GM21390 (cell line): ENCODE data around the gene JAKMIP1.

Experiments used
- ATAC-seq: cut with Tn5 transposase; IDR thresholded peaks from one replicate; pipeline ENCODE4 v1.9.1; 2021; ENCODE audit not compliant: unreplicated experiment

JAKMIP1 gene

DNA sequence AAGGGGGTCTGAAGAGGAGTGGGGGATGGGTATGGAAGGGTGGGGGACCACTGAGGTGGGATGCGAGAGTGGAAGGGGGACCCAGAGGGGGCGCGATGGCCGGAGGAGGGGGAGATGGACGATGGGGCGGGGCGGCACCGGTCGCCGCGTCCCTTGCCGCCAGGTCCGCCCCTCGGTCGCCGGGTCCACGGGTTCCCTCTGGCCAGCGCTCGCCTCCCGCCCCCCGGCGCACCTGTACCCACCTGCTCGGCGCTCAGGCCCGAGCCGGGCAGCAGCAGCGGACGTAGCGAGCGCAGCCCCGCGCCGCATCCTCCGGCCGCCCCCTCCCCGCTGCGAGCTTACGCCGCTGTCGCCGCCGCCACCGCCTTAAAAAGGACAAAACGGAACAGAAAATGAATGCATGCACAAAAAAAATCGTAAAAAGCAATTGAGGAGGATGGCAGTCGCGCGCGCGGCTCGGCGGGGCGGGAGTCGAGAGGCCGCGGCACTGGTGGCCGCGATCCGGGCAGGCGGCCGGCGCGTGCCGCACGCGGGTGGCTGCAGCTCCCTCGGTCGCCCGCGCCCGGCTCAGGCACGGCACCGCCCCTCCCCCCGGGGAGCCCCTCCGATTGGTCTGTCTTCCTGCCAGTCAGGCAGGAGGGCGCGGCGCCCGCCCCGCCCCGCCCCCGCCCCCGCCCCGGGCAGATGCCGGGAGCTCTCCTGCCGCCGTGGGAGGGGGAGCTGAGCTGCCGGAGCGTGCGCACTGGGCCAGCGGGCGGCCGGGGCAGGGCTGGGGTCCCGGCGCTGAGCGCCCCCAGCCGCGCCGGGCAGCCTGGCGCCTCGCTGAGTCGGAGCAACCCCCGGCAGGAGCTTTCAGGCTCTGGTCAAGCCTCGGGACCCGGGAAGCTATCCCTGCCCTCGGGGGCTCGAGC, at the start of gene JAKMIP1:
Gene JAKMIP1 (minus strand): TSS at position 539 of the 911 bp plus-strand sequence. CDS start 87,699 bp downstream, outside the sequence.
- peak; percentile 82 for ATAC-seq

DNA sequence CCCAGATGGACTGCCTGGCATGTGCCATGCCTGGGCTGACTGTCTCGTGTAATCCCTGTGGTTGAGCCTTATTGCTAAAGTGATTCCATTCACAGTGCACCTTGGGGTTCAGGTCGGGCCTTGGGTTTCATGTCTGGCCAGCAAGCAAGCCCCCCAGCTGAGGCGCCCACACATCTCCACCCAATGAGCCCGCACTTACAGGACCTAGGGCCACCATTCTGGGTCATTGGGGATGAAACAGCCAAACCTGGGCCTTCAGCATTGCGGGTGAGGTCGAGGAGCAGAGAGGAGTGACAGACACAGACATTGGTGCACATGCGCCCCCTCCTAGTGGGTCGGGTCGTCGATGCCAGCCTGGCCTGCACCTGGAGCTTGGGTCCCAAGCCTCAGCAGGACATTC, 48.0 kb upstream of the JAKMIP1 start:
- no peak for ATAC-seq

DNA sequence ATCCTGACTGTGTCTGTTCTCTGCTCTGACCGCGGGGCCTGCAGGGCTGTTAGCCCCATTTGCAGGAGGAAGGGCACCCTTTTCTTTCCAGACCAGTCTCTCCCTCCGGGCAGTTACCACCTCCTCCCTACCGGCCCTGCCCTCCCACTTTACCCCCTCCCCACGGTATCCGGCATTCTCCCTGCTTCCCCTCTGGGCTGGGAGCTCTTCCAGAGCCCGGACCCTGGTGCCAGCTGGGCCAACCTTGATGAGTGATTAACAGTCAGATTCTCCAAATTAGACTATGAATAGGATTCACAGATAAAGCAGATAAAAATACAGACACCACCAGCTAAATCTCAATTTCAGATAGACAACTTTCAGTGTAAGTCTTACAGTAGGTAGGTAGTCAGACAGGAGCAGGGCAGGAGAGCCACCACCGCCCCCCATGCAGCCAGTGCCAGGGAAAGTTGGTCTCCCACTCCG, 45.9 kb upstream of the JAKMIP1 start:
- no peak for ATAC-seq

DNA sequence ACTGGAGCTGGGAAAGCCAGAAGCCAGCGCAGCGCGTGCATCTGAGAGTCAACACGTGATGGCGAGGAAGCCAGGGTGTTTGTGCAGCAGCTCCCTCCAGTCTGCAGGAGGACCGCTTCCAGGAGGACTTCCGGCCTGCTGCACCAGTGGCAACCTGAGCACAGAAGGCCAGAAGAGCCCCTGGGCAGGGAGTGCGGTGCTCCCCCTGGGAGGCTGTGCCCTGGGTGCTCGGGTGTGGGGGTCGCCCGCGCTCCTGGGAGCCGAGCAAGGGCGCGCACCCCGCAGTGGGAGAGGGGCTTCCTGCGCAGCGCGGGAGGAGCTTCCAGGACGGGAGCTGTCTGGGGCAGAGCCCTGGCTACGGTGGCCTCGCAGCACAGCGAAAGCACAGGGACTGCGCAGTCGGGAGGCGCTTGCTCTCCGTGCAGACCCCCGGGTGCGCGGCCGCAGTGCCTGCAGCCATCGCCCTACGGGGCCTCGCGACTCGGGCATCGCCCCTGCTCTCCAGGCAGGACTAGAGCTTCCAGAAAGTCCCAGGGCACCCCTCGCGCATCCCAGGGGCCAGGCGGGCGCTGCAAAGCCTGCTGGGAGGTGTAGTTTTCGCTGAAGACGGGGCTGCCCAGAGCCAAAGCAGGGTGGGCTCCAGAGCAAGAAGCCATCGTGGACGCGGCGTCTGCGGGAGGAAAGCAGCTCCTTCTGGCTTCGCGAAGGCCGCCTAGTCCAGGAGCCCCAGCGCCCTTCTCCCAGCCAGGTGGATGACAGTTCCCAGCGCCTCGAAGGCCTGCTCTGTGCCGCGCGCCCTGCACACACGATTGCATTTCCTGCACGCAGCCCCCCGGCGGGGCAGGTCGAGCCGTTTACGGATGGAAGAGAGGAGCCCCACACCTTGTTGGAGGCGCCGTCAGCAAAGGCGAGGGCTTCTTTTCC, 45.2 kb upstream of the JAKMIP1 start:
- no peak for ATAC-seq

DNA sequence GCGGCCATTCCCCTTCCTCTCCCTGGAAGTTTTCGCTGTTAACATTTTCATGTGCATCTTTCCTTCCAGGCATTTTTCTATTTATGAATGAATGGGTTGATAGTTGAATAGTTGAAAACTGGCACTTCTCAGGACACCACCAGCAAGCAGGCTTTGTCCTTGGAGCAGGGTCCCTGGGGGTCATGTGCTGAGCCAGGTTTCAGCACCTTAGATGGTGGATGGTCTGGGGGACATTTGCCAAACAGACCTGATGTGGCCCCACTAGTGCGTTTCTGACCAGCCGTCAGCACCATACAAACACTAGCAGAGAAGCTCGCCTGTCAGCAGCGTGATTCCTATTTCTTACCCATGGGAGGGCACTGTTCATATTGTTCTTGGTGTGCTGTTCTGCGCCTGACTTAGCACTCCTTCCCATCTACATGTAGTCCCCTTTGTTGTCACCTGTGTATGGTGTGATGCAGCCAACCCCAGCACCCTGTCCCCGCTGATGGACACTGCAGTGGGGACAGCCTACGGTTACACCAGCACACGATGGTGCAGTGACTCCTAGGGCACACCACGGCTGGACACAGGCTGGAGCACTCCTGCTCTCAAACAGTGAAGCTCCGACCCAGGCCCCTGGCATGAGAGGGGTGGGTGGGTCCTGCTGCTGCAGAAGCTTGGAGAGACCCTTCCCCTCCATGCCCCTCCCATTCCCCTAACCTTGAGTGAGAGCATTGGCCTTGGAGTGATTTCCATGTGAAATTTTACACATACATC, 42.1 kb upstream of the JAKMIP1 start:
- no peak for ATAC-seq

DNA sequence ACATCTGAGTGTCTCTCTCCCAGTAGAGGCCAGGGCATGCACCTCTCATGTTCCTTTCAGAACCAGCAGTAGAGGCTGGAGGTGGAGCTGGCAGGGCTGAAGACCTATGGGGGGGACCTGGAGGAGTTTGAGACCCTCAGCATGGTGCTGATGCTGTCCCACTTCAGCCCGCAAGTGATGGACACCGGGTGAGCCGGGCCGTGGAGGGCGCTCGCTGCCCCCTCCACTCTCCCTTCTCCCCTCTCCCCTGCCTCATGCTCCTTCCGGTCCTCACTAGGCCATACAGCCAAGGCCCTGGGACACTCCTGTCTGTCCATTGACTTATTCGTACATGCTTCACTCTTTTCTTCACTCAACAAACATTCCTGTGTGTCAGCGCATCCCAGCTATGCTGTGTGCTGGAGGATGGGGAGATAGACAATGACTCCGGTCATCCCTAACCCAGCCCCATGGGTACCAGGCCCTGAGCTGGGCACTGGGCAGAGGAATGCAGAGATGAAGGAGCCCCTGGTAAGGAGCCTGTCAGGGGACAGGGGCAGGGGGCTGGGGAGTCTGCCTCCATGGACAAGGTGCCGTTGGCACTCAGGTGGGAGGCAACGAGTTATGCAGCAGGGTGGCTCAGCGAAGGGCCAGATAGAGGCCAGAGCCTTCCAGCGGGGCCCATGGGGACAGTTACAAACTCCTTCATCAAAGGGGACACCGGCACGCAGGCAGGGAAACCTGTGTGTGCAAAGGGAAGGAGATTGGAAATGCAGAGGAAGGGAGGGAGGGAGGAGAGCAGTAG, 40.9 kb upstream of the JAKMIP1 start:
- no peak for ATAC-seq

DNA sequence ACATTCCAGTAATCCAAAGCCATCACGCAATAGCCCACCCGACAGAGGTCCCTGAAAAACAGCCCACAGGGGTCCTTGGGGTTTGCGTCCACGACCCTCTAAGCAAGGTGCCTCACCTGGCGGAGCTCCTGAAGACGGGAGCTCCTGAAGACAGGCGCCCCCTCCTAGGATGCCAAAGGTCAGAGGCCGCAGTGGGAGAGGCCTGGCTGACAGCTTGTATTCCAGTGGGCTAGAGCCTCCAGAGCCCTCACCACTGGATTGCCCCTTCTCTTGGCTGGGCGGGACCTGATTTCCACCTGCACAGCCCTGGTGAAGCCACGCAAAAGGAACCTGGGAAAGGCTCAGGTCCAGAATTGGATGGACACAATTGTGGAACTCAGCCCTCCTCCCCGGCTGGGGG, 39.6 kb upstream of the JAKMIP1 start:
- no peak for ATAC-seq

DNA sequence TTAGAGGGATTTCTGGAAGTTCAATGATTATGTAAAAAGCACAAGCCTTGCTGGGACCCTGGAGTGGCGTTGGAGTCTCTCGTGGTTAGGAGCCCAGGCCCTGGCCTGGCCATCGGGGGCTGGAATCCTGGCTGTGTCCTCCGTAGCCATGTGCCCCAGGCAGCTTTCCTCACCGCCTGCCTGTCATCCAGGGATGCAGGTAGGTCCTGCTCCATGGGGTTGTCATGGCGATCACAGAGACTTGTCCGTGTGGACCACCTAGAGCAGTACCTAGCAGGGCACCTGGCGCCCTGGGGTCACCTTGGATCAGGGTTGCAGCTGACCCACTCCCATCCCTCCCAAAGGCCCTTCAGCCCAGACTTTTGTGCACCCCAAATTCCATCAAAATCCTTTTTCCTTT, 39.1 kb upstream of the JAKMIP1 start:
- ATAC-seq, result no peak

DNA sequence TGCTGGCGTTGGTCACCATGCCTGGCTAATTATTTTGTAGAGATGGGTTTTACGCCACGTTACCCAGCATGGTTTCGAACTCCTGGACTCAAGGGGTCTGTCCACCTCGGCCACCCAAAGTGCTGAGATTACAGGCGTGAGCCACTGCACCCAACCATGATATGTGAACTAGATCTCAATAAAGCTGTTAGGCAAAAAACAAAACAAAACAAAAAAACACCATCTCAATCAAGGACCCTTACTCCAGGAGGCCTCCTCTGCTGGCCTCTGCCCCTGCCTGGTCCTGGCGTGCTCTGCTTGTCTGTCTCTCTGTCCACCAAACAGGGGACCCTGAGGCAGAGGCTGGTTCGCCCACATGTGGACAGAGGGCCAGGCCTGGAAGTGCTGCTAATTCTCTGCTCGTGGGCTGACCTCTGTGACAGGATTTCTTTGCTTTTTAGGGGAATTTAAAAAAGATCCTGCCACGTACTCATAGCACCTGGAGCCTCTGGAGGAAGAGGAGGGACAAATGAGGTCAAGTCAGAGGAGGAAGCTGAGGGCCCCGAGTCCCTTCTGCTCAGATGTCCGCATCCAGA, 36.6 kb upstream of the JAKMIP1 start:
- no peak for ATAC-seq

DNA sequence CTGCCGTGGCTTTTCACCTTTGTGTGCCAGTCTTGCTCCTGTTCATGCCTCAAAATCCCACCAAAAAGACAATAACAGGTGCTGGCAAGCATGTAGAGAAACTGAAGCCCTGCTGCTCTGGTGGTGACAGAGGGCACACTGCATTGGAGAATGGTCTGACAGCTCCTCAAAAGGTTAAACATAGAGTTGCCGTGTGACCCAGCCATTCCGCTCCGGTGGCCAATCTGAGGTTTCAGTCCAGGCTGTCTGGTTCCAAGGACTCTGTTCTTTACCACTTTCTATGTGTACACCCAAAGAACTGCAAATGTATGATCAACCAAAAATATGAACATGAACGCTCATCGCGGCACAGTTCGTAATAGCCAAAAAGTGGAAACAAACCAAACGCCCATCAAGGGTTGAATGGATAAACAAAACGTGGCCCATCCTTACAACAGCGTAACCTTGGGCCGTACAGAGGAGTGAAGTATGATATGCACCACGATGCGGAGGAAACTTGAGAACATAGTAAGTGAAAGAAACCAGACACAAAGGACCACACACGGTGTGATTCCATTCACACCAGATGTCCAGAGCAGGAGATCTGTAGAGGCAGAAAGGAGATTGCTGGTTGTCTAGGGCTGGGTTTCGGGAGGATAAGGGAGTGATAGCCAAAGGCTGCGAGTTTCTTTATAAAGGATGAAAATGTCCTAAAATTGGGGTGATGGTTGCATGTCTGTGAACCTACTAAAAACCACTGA, 35.7 kb upstream of the JAKMIP1 start:
- ATAC-seq, result no peak

DNA sequence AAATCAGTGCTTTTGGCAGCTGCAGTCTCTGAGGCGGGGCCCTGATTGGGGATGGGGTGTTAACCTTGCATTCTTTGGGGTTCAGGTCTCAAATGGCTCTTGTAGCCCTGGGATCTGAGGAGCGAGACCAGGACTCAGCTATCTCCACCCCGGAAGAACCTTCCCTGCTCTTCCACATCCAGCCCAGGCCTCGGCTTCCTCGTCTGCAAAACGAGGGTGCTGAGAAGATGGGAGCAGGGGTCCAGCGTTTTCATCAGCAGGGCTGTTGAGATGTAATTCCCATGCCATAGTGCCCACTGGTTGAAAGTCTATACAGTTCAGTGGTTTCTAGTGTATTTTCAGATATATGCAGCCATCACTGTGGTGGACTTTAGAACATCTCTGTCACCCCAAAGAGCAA, 34.7 kb upstream of the JAKMIP1 start:
- ATAC-seq, result no peak

DNA sequence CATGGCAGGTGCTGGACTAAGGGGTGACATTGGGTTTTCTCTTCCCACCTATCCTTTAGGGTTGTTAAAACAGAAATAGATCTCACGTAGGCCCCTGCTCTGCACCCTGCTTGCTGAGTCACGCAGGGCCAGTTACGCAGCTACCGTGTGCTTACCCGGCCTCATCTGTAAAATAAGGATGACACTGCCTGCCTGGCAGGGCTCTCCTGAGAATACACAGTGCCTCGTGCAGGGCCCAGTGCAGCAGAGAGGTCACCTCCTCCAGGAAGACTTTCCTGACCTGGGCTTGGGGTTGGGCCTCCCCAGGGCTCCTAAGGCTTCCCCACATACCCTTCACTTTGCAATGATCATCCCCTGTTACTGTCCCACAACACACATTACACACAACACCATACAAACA, 33.6 kb upstream of the JAKMIP1 start:
- ATAC-seq, result no peak

DNA sequence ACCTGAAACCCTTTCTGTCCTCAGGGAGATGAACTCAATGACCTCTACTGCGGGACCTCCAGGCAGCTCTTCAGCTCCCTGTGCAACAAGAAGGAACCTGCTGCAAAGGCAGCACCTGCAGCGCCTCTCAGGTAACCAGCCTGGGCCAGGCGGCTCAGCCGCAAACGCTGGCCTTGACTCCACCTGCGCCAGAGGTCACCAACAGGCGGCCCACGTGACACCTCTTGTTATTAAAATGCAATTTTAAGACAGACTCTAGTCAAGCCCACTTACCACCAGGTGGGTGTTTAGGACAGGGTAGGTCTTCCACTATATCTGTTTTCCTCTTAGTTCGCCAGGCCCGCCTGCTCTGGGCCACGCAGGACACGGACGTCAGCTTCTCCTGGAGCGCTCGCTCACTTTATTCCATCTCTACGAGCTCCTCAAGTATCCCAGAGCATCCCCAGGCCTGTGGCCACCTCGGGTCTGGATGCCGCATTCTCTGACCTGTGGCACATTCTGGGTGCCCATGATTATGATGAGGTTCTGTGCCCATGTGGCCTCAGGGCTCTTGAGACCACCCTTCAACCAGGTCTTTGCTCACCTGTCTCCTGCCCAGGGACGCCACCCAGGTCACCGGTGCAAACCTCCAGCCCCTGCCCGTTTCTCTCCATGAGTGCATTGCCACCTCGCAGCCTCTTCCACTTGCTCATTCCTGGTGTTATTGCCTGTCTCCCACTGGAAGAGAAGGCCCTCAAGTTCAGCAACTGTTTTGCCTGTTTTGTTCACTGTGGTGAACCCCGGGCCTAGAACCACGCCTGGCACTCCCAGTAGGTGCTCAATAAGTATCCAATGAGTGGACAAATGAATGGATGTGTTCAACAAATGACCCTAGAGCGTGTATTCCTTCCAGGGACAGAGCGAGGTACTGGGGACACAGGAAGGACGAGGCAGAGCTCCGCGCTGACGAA, 32.8 kb upstream of the JAKMIP1 start:
- no peak for ATAC-seq

DNA sequence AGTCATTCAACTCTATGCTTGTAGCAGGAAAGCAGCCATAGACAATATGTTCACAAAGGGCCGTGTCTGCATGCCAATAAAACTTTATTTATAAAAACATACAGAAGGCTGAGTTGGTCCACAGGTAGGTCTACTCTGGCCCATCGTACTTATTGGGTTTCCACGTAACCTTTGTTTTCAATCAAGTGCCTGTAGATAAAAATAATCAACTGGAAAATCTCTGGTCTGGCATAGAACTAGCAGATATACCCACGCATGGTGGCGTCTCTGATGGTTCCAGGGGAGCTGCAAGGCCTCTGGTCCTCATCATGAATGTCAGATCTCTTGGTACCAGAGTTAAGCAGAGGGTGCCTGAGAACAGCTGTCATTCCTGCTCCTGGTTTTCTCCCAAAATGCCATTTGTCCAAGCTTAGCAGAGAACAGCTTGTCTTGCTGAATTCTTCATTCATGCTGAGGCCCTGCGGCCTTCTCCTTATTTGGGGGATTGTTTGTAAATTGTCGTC, 31.4 kb upstream of the JAKMIP1 start:
- no peak for ATAC-seq

DNA sequence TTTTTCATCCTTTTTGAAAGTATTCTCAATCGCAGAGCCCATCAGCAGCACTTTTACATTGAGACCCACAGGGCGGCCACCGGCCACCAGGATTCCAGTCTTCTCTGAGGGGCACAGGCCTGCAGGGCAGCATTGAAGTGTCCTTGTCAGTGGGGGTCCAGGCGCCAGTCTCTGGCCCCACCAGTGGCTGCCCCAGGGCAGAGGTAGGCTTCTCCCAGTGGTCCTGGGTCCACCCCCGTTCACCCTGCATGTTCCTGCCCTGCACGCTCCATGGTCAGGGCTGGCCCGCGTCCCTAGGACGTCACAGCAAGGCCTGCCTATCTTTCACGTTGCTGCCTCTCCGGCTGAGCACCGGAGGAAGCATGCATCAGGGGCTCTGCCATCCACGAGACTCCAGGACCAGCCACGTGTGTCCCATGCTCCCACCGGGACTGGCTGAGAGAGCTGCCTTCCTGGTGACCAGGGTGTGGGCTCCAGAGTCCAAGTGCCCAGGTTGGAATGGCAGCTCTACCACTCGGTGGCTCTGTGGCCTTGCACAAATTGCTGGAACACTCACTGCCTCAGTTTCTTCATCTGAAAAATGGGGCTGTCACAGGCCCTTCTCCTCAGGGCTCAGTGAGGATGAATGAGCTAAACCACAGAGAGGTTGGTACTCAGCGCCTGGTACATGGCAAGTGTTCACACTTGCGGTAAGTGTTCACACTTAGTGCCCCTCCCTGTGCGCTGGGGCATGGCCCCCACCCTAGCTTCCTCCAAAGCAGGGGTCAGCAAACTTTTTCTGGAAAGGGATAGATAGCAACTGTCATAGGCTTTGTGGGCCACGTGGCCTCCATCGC, 30.7 kb upstream of the JAKMIP1 start:
- ATAC-seq, result no peak

DNA sequence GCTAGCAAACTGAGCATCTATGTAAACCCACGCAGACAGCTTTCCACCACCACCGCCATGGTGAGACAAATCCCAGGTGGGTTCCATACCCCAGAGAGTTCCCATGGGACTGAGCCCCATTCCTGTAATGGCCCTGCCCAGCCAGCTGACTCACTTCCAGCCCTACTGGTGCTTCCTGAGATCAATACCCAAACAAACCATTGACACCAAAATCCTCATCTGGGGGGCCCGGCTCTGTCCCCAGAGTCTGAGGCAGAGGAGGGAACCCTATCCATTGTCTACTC, 30.1 kb upstream of the JAKMIP1 start:
- ATAC-seq, result no peak
